Thoracic aorta (tissue), 2 donors: ENCODE measurements around the gene SPAG16. TPM values are rescaled to one million over a fixed set of nuclear protein-coding genes. Genes with fewer than 3 reads are reported as not detected.

Source experiments
- ATAC-seq: fragments of 150-250 bp; one replicate; pipeline ENCODE4 v1.8.0; 2017; ENCODE audit warnings: low read depth; ENCODE audit not compliant: insufficient number of reproducible peaks, low FRiP score
- DNase-seq: peaks from one replicate; pipeline ENCODE4 v3.0.0-alpha.2; 2020; ENCODE audit warnings: low spot score
- H3K27ac ChIP-seq, 2 donors: fragments of 200-600 bp; sonication (generic); 1 replicate in 1 of 2; 2 replicates in 1 of 2; pipeline ENCODE4 v1.5.1; 2016; ENCODE audit warnings: mild to moderate bottlenecking in 2 of 2, moderate library complexity in 2 of 2
- H3K27me3 ChIP-seq: fragments of 200-600 bp; sonication (generic); replicated peaks from 2 replicates; pipeline ENCODE4 v1.6.0; 2016; ENCODE audit warnings: mild to moderate bottlenecking; ENCODE audit not compliant: insufficient read depth
- H3K36me3 ChIP-seq: fragments of 200-600 bp; sonication (generic); one replicate; pipeline ENCODE4 v1.5.1; 2016
- H3K4me1 ChIP-seq, 2 donors: fragments of 200-600 bp; sonication (generic); 1 replicate in 1 of 2; 2 replicates in 1 of 2; pipeline versions ENCODE4 v1.5.1 to v1.6.0; 2016; ENCODE audit warnings: low read depth in 2 of 2, mild to moderate bottlenecking in 1 of 2; ENCODE audit not compliant: control insufficient read depth in 1 of 2
- H3K4me3 ChIP-seq: fragments of 200-600 bp; sonication (generic); 2 replicates; pipeline ENCODE4 v1.5.1; 2016; ENCODE audit warnings: mild to moderate bottlenecking
- H3K9me3 ChIP-seq: fragments of 200-600 bp; sonication (generic); 2 replicates; pipeline ENCODE4 v1.5.1; 2016
- total RNA-seq, 2 donors: library from RNA; depleted of rRNA; stranded (reverse); fragments of >200 nt; gene quantifications; one replicate each; pipeline versions ENCODE4 v1.1.0 to v1.2.3, GENCODE V29; 2016
- TF ChIP-seq, protein P1 (sequence below): fragments of 200-600 bp; sonication (generic); IDR thresholded peaks from one replicate; pipeline ENCODE4 v1.5.1; 2019; ENCODE audit warnings: antibody characterized with exemption

Gene SPAG16
- total RNA-seq, 2 donors from 2014 or later: 7.4 to 26.3 TPM

DNA sequence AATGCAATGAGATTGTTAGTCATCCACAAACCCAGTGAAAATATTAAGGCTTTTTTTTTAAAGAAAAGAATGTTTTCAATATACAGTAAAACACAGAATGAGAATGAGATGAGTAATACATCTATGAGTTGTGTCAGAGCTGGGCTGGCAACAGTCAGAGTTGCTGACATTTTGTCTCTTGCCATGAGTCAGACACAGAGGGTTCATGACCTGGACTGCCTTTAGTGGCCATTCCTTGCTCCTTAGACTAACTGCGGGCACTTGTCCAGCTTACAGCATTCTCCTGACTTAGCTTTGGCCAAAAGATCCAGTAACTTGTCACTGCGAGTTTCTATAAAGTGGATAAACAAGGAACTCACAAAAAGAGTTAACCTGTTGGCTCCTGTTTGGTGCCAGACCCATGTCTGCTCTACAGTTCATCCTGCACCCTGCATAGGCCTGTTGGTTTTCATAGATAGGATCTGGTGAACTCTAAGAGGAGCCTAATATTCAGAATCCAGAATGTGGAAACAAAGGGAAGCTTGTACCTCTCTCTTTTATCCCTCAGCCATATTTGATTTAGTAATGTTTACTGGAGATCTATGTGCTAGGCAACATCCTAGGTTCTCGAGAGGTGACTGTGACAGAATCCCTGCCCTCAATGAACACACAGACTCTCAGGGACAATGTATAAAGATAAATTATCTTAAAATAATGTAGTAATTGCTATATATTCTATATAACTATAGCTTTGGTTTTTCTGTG is 735.1 kb downstream of the SPAG16 start:
- Histone ChIP-seq H3K4me3 (no peak overlapping the region), H3K4me1 (peaks cover 0 to 9% of the 10 kb centered on the region in 2 donors), H3K9me3 (no peaks in the 10 kb centered on the region), H3K36me3 (no peaks in the 10 kb centered on the region), H3K27ac (no peak overlapping the region), H3K27me3 (no peaks in the 10 kb centered on the region)
- ATAC-seq: peak; percentile 89
- peak; percentile 52 for DNase-seq
- TF ChIP-seq, protein P1, sequence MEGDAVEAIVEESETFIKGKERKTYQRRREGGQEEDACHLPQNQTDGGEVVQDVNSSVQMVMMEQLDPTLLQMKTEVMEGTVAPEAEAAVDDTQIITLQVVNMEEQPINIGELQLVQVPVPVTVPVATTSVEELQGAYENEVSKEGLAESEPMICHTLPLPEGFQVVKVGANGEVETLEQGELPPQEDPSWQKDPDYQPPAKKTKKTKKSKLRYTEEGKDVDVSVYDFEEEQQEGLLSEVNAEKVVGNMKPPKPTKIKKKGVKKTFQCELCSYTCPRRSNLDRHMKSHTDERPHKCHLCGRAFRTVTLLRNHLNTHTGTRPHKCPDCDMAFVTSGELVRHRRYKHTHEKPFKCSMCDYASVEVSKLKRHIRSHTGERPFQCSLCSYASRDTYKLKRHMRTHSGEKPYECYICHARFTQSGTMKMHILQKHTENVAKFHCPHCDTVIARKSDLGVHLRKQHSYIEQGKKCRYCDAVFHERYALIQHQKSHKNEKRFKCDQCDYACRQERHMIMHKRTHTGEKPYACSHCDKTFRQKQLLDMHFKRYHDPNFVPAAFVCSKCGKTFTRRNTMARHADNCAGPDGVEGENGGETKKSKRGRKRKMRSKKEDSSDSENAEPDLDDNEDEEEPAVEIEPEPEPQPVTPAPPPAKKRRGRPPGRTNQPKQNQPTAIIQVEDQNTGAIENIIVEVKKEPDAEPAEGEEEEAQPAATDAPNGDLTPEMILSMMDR: no peak

DNA sequence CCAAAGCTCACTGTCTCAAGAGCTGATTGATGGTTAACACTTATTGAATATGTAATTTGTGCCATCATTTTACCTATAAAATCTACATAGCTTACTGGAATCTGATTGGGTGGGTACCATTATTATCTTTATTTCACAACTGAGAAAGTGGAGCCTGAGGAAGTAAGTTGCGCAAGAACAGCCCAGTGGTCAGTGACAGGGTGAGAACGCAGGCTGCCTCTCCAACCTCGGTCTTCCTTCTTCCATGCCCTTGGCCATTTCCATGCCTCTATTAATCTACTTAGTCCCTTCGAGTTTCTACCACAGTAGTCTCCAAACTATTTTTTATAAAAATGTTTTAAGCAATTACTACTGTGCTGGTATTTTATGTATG is 735.7 kb downstream of the SPAG16 start:
- H3K9me3 ChIP-seq: no peaks in the 10 kb centered on the region
- H3K36me3 ChIP-seq: no peaks in the 10 kb centered on the region
- TF ChIP-seq, protein P1: no peak
- ATAC-seq (no peak), DNase-seq (no peak)
- no peak overlapping the region for H3K4me3 ChIP-seq
- H3K27me3 ChIP-seq: no peaks in the 10 kb centered on the region
- H3K27ac ChIP-seq: no peak overlapping the region
- H3K4me1 ChIP-seq: peaks cover 0 to 9% of the 10 kb centered on the region in 2 donors

DNA sequence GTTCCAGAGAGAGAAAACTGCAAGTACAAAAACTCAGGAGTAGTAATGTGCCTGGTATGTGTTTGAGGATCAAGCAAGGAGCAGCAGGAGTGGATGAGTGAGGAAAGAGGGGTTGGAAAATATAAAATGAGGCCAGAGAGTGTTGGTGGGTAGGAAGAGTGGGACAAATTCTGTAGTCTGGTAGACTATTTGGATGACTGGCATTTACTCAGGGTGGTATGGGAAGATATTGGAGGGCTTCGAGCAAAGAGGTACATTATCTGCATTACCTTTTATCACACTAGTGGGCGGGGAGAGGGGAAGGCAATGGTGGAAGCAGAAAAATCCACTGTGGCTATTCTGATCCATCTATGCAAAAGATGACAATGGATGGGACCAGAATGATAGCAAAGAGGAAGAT is 744.9 kb downstream of the SPAG16 start:
- DNase-seq (no peak), ATAC-seq (no peak)
- Histone ChIP-seq H3K27me3 (no peaks in the 10 kb centered on the region), H3K36me3 (no peaks in the 10 kb centered on the region), H3K4me1 (no peaks in the 10 kb centered on the region), H3K27ac (no peak overlapping the region), H3K4me3 (no peak overlapping the region), H3K9me3 (no peaks in the 10 kb centered on the region)
- TF ChIP-seq, protein P1: no peak

DNA sequence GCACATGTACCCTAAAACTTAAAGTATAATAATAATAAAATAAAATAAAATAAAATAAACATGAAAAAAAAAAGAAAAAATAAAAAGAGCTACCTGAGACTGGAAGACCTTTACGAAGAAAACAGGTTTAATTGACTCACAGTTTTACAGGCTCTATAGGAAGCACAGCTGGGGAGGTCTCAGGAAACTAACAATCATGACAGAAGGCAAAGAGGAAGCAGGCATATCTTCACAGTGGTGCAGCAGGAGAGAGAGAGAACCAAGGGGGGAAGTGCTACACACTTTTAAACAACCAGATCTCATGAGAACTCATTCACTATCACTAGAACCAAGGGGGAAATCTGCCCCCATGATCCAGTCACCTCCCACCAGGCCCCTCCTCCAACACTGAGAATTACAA is 747.3 kb downstream of the SPAG16 start:
- Histone ChIP-seq H3K27me3 (no peaks in the 10 kb centered on the region), H3K4me3 (no peak overlapping the region), H3K4me1 (no peaks in the 10 kb centered on the region), H3K27ac (no peak overlapping the region), H3K9me3 (no peaks in the 10 kb centered on the region), H3K36me3 (no peaks in the 10 kb centered on the region)
- DNase-seq (no peak), ATAC-seq (no peak)
- TF ChIP-seq, protein P1: no peak

DNA sequence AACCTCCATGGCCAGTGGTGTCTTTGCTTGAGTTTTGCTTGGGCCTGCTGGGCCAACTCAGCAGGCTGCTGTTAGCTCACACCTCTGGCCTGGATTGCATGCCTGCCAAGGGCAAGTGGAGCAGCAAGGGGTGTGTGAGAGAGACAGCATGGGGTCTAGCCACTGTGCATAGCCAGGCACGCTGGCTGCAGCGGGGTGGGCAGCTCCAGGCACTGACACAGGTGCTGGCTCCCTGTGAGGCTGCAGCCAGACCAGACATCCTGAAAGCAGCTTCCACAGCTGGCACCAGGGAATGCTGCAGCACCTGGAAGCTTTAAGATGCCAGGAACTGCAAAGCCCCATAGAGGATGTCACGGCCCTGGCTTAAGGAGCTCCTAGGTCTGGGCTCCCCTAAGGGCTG is 750.2 kb downstream of the SPAG16 start:
- TF ChIP-seq, protein P1: no peak
- ATAC-seq (no peak), DNase-seq (no peak)
- Histone ChIP-seq H3K4me1 (no peaks in the 10 kb centered on the region), H3K27ac (no peak overlapping the region), H3K4me3 (no peak overlapping the region), H3K36me3 (no peaks in the 10 kb centered on the region), H3K27me3 (no peaks in the 10 kb centered on the region), H3K9me3 (no peaks in the 10 kb centered on the region)
